ENCODE data around the gene ING2. TPM values are rescaled to one million over a fixed set of nuclear protein-coding genes. Genes with fewer than 3 reads are reported as not detected.
"Not testable (repeated sequence)": the region's sequence is repeated elsewhere in the genome, so short reads cannot be mapped to it uniquely, and the experiment has no call there.

ING2 gene
- total RNA-seq, 1 donor from 2014 or later, result 8.7 TPM

DNA sequence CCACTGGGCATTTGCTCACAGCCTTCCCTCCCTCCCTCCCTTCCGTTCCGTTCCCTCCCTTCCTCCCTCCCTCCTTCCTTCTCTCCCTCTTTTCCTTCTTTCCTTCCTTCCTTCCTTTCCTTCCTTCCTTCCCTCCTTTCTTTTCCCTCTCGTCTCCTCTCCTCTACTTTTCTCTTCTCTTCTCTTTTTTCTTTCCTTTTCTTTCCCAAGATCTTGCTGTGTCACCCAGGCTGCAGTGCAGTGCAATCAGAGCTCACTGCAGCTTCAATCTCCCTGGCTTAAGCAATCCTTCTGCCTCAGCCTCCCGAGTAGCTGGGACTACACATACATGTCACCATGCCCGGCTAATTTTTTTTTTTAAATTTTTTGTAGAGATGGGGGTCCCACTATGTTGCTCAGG lies 26.7 kb upstream of the ING2 start:
- no peaks in the 10 kb centered on the region for H3K36me3 ChIP-seq
- no peak for DNase-seq
- TF ChIP-seq, protein P1, sequence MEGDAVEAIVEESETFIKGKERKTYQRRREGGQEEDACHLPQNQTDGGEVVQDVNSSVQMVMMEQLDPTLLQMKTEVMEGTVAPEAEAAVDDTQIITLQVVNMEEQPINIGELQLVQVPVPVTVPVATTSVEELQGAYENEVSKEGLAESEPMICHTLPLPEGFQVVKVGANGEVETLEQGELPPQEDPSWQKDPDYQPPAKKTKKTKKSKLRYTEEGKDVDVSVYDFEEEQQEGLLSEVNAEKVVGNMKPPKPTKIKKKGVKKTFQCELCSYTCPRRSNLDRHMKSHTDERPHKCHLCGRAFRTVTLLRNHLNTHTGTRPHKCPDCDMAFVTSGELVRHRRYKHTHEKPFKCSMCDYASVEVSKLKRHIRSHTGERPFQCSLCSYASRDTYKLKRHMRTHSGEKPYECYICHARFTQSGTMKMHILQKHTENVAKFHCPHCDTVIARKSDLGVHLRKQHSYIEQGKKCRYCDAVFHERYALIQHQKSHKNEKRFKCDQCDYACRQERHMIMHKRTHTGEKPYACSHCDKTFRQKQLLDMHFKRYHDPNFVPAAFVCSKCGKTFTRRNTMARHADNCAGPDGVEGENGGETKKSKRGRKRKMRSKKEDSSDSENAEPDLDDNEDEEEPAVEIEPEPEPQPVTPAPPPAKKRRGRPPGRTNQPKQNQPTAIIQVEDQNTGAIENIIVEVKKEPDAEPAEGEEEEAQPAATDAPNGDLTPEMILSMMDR (IDR thresholded peaks at IDR 0.05), result no peak
- ATAC-seq, result no peak
- H3K9me3 ChIP-seq, result no peaks in the 10 kb centered on the region
- H3K4me3 ChIP-seq, result no peak overlapping the region
- H3K27me3 ChIP-seq, result no peaks in the 10 kb centered on the region
- intact Hi-C loops (cut with DNase I), result no loop called here
- no peaks in the 10 kb centered on the region for H3K4me1 ChIP-seq
- H3K27ac ChIP-seq, result no peak overlapping the region

DNA sequence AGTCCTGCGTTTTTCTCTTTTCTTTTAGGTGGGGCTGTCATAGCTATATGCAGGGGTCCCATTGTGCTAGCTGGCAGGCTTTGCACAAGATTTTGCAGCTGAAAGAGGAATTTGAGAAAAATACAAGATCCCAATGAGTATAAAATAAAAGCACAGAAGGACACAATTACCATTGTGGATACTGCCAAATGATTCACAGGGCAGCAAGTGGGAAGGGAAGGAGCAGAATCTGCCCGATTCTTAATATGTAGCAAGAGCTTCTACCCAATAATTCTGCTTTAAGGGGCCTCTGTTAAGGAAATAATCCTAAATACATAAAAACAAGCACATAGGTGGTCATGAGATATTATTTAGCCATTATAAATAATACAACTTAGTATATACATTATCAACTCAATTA lies 25.9 kb upstream of the ING2 start:
- H3K4me3 ChIP-seq, result no peak overlapping the region
- H3K27me3 ChIP-seq, result no peaks in the 10 kb centered on the region
- H3K27ac ChIP-seq, result no peak overlapping the region
- no peaks in the 10 kb centered on the region for H3K9me3 ChIP-seq
- no peak for DNase-seq
- TF ChIP-seq, protein P1 (IDR thresholded peaks at IDR 0.05), result no peak
- no peaks in the 10 kb centered on the region for H3K4me1 ChIP-seq
- no peak for ATAC-seq
- no peaks in the 10 kb centered on the region for H3K36me3 ChIP-seq
- intact Hi-C loops (cut with DNase I), result no loop called here

DNA sequence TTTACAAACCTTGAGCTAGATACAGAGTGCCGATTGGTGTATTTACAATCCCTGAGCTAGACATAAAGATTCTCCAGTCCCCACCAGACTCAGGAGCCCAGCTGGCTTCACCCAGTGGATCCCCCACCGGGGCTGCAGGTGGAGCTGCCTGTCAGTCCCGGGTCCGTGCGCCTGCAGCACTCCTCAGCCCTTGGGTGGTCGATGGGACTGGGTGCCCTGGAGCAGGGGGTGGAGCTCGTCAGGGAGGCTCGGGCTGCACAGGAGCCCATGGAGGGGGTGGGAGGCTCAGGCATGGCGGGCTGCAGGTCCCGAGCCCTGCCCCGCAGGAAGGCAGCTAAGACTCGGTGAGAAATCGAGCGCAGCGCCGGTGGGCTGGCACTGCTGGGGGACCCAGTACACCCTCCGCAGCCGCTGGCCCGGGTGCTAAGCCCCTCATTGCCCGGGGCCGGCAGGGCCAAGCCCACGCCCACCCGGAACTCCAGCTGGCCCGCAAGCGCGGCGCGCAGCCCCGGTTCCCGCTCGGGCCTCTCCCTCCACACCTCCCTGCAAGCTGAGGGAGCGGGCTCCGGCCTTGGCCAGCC lies 22.3 kb upstream of the ING2 start:
- ATAC-seq; H3K9me3 ChIP-seq; H3K36me3 ChIP-seq; intact Hi-C loops (cut with DNase I); H3K4me3 ChIP-seq; DNase-seq; H3K27ac ChIP-seq; H3K4me1 ChIP-seq; H3K27me3 ChIP-seq: not testable (repeated sequence)

DNA sequence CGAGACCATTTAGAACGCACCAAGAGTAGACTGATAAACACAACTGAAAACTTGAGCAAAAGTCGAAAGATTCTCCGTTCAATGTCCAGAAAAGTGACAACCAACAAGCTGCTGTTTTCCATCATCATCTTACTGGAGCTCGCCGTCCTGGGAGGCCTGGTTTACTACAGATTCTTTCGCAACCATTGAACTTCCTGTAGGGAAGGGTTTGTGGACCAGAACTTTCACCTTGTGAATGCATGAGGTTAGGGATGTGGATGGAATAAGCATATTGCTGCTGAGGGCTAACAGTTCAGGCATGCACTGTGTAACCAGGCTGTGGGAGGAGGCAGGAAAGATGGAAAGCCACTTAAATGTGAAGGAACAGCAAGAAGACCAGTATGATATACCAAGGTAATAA lies 20.9 kb upstream of the ING2 start:
- ATAC-seq, result no peak
- TF ChIP-seq, protein P1 (IDR thresholded peaks at IDR 0.05), result no peak
- Histone ChIP-seq H3K9me3 (no peaks in the 10 kb centered on the region), H3K36me3 (no peaks in the 10 kb centered on the region), H3K27me3 (no peaks in the 10 kb centered on the region), H3K4me3 (no peak overlapping the region), H3K4me1 (no peaks in the 10 kb centered on the region), H3K27ac (no peak overlapping the region)
- no peak for DNase-seq
- intact Hi-C loops (cut with DNase I), result no loop called here

DNA sequence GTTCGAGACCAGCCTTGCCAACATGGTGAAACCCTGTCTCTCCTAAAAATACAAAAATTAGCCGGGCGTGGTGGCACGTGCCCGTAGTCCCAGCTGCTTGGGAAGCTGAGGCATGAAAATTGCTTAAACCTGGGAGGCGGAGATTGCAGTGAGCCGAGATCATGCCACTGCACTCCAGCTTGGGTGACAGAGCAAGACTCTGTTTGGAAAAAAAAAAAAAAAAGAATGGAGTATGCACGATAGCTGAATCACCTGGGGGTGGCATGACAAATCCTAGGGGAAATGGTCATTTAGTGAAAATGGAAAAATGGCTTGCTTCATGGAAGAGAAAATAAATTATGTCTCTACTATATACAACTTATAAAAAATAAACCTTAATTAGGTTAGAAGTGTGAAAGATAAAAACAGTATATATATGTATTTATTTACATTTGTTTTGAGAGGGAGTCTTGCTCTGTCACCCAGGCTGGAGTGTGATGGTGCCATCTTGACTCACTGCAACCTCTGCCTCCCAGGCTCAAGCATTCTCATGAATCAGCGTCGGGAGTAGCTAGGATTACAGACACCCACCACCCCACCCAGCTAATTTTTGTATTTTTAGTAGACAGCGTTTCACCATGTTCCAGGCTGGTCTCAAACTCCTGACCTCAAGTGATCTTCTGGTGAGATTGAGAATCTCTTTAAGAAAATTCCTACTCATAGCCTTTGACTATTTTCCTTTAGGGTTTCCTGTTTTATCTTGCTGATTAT lies 19.3 kb upstream of the ING2 start:
- H3K27ac ChIP-seq, result no peak overlapping the region

DNA sequence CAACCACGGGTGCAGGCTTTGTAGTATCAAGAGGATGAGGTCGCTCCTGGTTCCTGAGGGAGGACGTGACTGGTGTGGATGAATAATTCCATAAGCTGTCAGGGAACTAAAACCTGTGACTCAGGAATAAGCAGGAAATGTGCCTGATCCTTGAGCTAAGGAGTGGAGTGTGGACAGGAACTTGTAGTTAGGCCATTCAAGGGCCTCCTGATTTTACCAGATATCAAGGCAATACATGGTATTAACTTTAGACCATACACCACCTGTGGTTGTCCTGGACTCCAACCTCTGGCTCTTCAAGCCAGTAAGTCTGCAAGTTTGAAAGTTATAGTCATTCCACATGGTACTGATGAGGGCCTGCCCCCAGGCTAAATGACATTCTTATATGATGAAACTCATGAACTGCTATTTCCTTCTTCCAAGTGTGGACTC lies 12.1 kb upstream of the ING2 start:
- H3K4me1 ChIP-seq, result no peaks in the 10 kb centered on the region
- no peaks in the 10 kb centered on the region for H3K36me3 ChIP-seq
- TF ChIP-seq, protein P1 (IDR thresholded peaks at IDR 0.05), result no peak
- no peaks in the 10 kb centered on the region for H3K9me3 ChIP-seq
- no peaks in the 10 kb centered on the region for H3K27me3 ChIP-seq
- no peak overlapping the region for H3K4me3 ChIP-seq
- no peak for ATAC-seq
- no peak overlapping the region for H3K27ac ChIP-seq
- intact Hi-C loops (cut with DNase I), result no loop called here
- no peak for DNase-seq

More for the DNA sequence above, 19.3 kb upstream of the ING2 start:
- no peaks in the 10 kb centered on the region for H3K27me3 ChIP-seq
- intact Hi-C loops (cut with DNase I), result no loop called here
- no peak for DNase-seq
- H3K4me1 ChIP-seq, result no peaks in the 10 kb centered on the region
- H3K9me3 ChIP-seq, result no peaks in the 10 kb centered on the region
- no peak overlapping the region for H3K4me3 ChIP-seq
- TF ChIP-seq, protein P1 (IDR thresholded peaks at IDR 0.05), result no peak
- H3K36me3 ChIP-seq, result no peaks in the 10 kb centered on the region
- no peak for ATAC-seq
